DMS114 treated with DMSO at 0.1 percent for 48 hours (cell line): ENCODE measurements around the gene CCDC15.
"Not testable (repeated sequence)": the region's sequence is repeated elsewhere in the genome, so short reads cannot be mapped to it uniquely, and the experiment has no call there.

Experiments used
- DNase-seq: peaks from one replicate; lab custom pipeline; 2025; ENCODE audit not compliant: unreplicated experiment; lab: John Stamatoyannopoulos, UW

Gene CCDC15

GRCh38 chr11:125080531-125080911, 126.5 kb downstream of the CCDC15 start:
- DNase-seq, result no peak

- no peak for DNase-seq
Observed at GRCh38 chr11:125081098-125081798, 127.2 kb downstream of the CCDC15 start.

- DNase-seq, result no peak
Observed at GRCh38 chr11:125082040-125082439, 128.0 kb downstream of the CCDC15 start.

GRCh38 chr11:125082611-125083311, 128.8 kb downstream of the CCDC15 start:
- DNase-seq, result no peak

- DNase-seq, result no peak
Observed at GRCh38 chr11:125083312-125084056, 129.5 kb downstream of the CCDC15 start.

- no peak for DNase-seq
Observed at GRCh38 chr11:125084057-125084416, 130.0 kb downstream of the CCDC15 start.

- DNase-seq, result no peak
Observed at GRCh38 chr11:125084761-125085231, 130.8 kb downstream of the CCDC15 start.

- no peak for DNase-seq
Observed at GRCh38 chr11:125085301-125086081, 131.5 kb downstream of the CCDC15 start.

GRCh38 chr11:125086633-125087296, 132.8 kb downstream of the CCDC15 start:
- no peak for DNase-seq

- no peak for DNase-seq
Observed at GRCh38 chr11:125088123-125088522, 134.1 kb downstream of the CCDC15 start.

GRCh38 chr11:125088576-125089455, 134.8 kb downstream of the CCDC15 start:
- no peak for DNase-seq

GRCh38 chr11:125089481-125089880, 135.5 kb downstream of the CCDC15 start:
- not testable (repeated sequence) for DNase-seq

GRCh38 chr11:125090151-125090550, 136.1 kb downstream of the CCDC15 start:
- DNase-seq, result not testable (repeated sequence)

- DNase-seq, result no peak
Observed at GRCh38 chr11:125090816-125091215, 136.8 kb downstream of the CCDC15 start.
